Inflammatory macrophage treated with lipopolysaccharide for 1 hour (primary cell): ENCODE measurements around the gene CHTF18.
"Not testable (repeated sequence)": the region's sequence is repeated elsewhere in the genome, so short reads cannot be mapped to it uniquely, and the experiment has no call there.

ENCODE experiments used
- DNase-seq, 2 donors: peaks; one replicate each; pipeline ENCODE4 v3.0.0-alpha.2; 2020 to 2022

CHTF18 gene

GRCh38 chr16:760545-761343 is 27.7 kb upstream of the CHTF18 start, which contains the start of gene MSLN:
Gene MSLN, plus strand, starts transcription at chr16:760734. Its CDS starts 1,947 bp downstream, at chr16:762681.
- no peak for DNase-seq

GRCh38 chr16:761625-762513 is 26.6 kb upstream of the CHTF18 start:
- no peak for DNase-seq

GRCh38 chr16:762595-763268 is 25.7 kb upstream of the CHTF18 start:
- no peak for DNase-seq

GRCh38 chr16:763369-764183 is 24.8 kb upstream of the CHTF18 start:
- DNase-seq, result no peak

GRCh38 chr16:764184-764750 is 24.2 kb upstream of the CHTF18 start:
- no peak for DNase-seq

GRCh38 chr16:764848-765487 is 23.5 kb upstream of the CHTF18 start:
- no peak for DNase-seq

- DNase-seq, result no peak
These were observed 22.9 kb upstream of the CHTF18 start for GRCh38 chr16:765488-765865.

GRCh38 chr16:766008-766819 is 22.2 kb upstream of the CHTF18 start:
- no peak for DNase-seq

GRCh38 chr16:766820-767640 is 21.4 kb upstream of the CHTF18 start:
- DNase-seq, result no peak

GRCh38 chr16:767743-768235 is 20.6 kb upstream of the CHTF18 start:
- DNase-seq, result no peak

- no peak for DNase-seq
These were observed 20.0 kb upstream of the CHTF18 start for GRCh38 chr16:768428-768827.

- DNase-seq, result no peak
These were observed 19.1 kb upstream of the CHTF18 start for GRCh38 chr16:769184-769784.

GRCh38 chr16:769934-770333 is 18.5 kb upstream of the CHTF18 start:
- no peak for DNase-seq

- no peak for DNase-seq
These were observed 18.0 kb upstream of the CHTF18 start for GRCh38 chr16:770411-770810.

- DNase-seq, result no peak
These were observed 15.5 kb upstream of the CHTF18 start for GRCh38 chr16:772959-773358.

- no peak for DNase-seq
These were observed 14.1 kb upstream of the CHTF18 start for GRCh38 chr16:774086-775001.

GRCh38 chr16:775236-775796 is 13.1 kb upstream of the CHTF18 start:
- DNase-seq, result no peak

GRCh38 chr16:776298-776697 is 12.1 kb upstream of the CHTF18 start:
- not testable (repeated sequence) for DNase-seq
